Measurements from ENCODE around the gene IGF1R.
"Not testable (repeated sequence)": the region's sequence is repeated elsewhere in the genome, so short reads cannot be mapped to it uniquely, and the experiment has no call there.

Gene IGF1R

DNA sequence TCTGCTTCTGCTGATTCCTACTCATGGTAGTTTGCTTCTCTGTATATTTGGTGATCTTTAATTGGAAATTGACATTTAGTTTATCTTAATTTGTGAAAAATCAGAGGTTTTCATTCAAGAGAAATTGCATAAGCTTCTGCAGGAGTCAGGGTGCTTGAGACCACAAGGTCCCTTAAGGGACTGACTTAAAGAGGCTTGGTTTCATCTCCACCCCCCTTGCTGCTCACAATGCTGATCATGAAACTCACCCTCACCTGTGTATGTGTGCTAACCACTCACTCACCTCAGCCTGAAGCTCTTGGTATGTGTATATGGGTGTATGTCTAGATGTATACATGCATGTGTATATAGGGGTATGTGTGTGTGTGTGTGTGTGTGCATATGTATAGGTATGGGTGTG lies 347.8 kb downstream of the IGF1R start:
- no peak for DNase-seq (ENCODE audit: low read depth, low spot score)

DNA sequence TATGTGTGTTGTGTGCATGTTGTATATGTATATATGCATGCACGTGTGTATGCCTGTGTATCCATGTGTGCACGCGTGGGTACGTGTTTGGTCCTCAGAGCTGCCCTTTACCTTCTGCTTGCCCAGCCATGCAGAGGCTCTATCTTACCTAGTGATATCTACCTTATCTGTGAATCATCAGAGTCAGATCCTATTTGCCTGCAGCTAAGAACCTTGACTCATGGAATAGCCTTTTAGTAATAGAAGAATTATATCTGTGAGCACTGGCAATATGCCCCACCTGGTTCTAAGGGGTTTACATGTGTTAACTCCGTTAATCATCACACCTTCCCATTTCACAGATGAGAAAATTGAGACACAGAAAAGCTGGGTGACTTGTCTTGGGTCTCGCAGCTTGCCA lies 348.3 kb downstream of the IGF1R start:
- no peak for DNase-seq (ENCODE audit: low read depth, low spot score)

DNA sequence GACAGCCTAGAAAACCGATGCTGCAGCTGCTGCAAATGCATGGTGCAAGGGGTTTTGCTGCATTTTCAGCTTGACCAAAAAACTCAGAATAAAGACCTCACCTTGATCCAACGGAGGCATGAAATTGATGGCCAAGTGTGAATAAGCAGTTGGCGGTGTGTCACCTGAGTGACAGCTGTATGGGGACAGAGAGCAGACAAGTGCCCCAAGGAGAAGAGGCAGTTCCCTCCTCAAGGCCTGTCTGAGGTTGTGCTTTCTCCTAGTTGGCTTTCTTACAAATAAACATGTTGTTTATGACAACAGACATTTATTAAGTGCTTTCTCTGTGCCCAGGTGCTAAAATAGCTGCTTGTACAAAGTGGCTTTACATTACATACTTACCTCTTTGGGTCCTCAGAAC lies 349.0 kb downstream of the IGF1R start:
- no peak for DNase-seq (ENCODE audit: low read depth, low spot score)

DNA sequence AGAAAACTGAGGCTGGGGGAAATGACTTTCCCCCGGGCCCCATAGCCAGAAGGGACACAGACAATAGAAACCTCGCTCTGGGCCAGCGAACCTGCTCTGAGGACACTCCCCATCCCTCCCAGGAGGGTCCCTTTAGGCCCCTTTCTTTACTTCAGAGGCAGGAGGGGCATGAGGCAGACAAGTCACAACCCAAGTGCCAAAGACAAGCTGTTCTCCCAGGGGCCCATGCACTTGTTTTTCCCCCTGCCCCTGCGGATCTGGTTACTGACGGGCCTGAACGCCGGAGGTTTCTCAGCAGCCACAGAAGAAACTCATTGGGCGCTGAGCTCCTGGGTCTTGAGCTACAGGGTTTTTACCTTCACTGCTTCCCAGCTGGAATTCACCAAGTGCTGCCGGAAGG lies 349.4 kb downstream of the IGF1R start:
- DNase-seq (ENCODE audit: low read depth, low spot score) = no peak

DNA sequence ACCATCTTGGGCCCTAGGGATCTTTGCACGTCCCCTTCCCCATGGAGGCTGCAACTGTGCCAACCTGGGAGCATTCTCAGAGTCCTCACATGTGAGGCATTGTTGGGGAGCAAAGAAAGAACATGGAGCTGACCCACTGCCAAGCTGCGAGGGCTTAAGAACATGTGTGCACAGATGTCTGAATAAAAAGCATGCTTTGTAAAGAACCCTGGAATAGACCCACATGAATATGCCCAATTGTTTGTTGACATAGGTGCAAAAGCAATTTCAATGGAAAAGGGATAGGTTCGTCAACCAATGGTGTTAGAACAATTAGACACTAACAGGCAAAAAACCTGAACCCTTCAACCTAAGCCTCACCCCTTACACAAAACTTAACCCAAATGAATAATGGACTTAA lies 349.9 kb downstream of the IGF1R start:
- no peak for DNase-seq (ENCODE audit: low read depth, low spot score)

DNA sequence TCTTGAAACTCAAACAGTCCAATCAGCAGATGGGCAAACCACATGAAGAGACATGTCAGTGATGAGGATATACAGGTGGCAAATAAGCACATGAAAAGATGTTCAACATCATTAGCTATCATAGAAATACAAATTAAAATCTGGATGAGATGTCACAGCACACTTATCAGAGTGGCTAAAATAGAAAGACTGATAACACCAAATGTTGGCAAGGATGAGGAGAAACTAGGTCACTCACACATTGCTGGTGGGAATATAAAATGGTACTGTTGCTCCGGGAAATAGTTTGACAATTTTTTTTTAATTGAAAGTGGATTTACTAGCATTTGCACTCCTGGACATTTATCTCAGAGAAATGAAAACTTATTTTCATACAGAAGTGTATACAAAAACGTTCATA lies 350.9 kb downstream of the IGF1R start:
- no peak for DNase-seq (ENCODE audit: low read depth, low spot score)

DNA sequence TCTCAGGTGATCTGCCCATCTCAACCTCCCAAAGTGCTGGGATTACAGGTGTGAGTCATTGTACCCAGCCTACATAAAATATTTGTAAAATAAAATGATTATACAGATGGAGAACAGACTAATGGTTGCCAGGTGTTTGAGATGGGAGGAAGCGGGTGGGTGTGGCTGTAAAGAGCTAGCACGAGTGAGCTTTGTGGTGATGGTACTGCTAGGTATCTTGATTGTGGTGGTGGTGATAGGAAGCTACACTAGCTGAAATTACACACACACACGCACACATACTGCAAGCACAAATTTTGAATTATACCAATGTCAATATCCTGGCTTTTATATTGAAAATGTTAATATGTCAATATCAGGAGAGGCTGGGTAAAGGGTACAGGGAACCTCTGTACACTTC lies 353.9 kb downstream of the IGF1R start:
- DNase-seq (ENCODE audit: low read depth, low spot score) = no peak

DNA sequence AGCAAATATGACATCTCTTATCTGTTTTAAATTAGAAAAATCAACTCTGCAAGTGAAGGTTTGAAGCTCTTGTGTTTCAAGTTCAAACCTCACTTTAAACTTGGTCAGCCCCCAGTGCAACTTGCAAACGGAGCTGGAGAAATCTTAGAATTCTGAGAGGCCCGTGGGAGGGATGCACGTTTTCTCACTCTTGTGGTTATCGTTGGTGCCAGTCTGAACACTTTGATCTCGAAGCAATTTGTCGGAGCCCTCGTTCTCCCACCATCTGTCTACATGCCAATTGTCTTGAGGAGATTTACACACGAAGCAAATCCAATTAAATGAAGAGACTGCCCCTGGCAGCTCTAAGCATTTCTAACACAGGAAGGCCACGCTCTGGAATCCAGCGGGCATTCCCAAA lies 355.0 kb downstream of the IGF1R start:
- DNase-seq (ENCODE audit: low read depth, low spot score) = not testable (repeated sequence)

DNA sequence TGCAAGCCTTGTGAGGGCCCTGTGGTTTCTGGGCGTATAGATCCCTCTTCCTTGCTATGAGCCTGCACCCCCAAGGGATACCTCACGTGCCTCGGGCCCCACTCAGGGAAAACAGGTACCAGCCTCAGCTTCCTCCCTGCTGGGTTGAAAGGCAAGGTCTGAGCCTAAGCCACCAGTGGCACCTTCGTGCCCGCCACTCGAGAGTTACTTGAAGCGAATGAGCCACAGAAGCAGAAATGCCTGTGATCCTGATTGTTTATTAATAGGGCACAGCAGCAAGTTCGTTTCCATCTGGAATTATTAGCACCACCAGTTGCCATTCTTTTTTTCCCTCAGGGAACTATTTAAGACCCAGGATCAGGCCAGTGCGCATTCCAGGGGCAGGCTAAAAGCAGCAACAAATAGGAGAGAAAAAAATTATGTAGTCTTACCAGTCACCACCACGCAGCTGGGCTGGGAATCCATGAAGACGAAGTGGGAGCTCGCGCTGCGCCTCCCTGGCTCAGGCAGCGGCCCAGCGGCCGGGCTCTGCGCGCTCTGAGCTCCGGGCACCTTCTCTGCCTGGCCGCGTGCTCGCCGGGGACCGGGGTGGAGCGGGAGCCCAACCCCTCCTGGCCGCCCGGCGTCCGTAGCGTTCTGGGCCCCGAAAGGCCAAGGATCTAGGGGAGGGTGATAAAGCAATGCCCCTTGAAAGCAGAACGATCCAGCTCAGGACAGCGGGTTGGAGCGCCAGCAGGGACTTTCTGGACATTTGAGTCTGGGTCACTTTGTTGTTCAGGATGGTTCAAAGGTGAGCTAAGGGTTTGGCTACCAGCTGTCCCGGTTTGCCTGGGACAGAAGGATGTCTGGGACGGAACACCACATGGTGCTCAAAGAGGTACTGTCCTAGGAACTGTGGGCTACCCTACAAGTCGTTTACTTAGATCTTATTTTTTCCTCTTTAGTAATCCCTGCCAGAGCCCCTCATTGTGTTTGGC lies 356.9 kb downstream of the IGF1R start:
- not testable (repeated sequence) for DNase-seq (ENCODE audit: low read depth, low spot score)

DNA sequence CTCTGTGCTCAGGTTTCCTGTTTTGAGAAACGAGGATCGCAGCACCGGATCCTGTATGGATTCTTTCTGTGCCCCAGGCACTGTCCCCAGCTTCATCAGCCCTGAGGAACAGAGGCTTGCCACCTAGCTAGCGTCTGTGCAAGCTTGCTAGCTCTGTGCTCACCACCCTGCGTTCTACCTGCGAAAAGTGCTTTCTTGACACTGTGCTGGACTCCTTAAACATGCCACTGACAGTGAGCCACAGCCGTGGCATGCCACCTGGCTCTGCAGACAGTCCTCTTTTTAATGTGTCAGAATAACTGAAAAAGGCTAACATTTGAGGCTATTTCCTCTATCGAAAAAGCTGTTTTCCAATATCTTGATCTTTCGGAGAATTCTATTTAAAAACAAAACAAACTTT lies 357.8 kb downstream of the IGF1R start:
- no peak for DNase-seq (ENCODE audit: low read depth, low spot score)

DNA sequence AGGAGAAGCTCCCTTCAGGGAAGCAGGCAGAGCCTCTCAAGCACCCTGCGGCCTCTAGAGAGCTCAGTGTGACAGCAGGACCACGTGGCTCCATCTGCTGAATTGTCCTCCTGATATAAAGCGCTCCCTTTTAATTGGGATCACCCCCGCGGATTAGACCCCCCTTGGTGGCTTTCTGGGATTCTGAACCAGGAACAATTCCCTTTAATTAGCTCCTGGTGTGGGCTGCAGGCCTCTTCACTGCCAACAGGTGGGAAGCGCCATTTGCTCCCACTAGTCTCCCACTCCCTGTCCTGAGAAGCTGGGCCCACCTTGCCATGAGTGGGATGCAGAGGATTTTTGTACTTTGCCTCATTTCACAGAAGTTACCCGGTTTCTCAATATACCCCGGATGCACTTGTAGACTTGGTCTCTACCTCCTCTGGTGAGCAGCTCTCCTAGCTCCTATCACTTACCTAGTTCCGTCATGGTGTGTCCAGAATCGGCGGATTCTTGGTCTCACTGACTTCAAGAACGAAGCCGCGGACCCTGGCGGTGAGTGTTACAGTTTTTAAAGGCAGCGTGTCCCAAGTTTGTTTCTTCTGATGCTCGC lies 358.7 kb downstream of the IGF1R start:
- DNase-seq (ENCODE audit: low read depth, low spot score) = no peak

DNA sequence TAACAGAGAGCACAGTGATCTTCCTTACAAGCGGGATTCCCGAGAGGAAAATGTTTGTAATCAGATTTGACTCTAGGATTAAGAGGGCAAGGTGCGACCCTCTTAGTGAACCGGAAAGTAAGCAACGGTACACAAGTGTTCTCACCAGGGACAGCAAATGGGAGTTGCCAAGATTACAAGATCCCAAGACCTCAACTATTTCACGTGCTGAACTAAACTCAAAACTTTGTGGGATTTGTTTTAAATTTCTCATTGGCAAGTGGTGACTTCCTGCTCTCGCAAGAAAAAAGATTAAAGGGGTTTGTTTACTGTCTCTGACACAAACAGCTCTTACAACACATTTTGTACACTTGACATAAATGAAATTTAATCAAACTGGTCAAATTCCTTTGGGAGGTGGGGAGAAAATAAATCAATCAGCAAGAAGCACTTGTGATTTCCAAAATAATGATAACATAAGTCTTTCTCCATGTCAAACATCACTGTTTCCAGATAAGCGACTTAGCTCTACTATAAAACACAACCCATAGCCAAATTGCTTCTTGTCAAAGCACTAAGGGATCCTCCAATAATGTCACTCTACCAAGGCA lies 361.5 kb downstream of the IGF1R start:
- no peak for DNase-seq (ENCODE audit: low read depth, low spot score)

DNA sequence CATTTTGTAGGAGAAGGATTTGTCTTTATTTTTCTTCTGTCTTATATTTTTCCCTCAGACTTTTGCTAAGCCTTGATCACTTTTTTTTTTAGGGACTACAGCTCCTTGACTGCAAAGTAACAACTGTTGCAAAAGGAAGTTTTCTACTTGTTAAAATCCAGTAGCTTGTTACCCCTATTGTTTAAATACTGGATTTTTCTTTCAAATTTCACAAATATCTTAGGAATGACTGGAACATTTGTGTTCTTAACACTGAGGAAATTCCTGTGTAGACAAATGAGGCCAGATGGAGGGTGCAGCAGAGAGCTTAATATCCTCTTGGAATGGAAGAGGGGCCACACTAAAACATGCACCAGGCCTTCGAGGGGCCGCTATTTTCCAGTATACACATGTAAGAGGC lies 362.4 kb downstream of the IGF1R start:
- no peak for DNase-seq (ENCODE audit: low read depth, low spot score)

All from activated naive CD8-positive, alpha-beta T cell treated with anti-CD3 and anti-CD28 coated beads, Interleukin-2, amount 50 U/mL, for 16 hours (primary cell).